Loucy (cell line): Measurements from ENCODE around the gene CGREF1.

Experiments
- H2AFZ ChIP-seq: fragments of 200-600 bp; sonication (generic); 2 replicates; pipeline ENCODE4 v1.6.0; 2016; ENCODE audit warnings: antibody characterized with exemption, mild to moderate bottlenecking, low read length, moderate library complexity
- H3F3A ChIP-seq: fragments of 200-600 bp; 2 replicates; pipeline ENCODE4 v1.6.0; 2016; ENCODE audit warnings: antibody characterized with exemption, low read depth, mild to moderate bottlenecking
- H3K27me3 ChIP-seq: fragments of 200-600 bp; sonication (generic); 2 replicates; pipeline ENCODE4 v1.6.1; 2014; ENCODE audit warnings: low read length, mild to moderate bottlenecking; ENCODE audit not compliant: insufficient read depth, poor library complexity, severe bottlenecking
- H3K36me3 ChIP-seq: fragments of 200-600 bp; sonication (generic); 2 replicates; pipeline ENCODE4 v1.6.1; 2016; ENCODE audit warnings: low read length; ENCODE audit not compliant: insufficient read depth
- H3K4me1 ChIP-seq: fragments of 200-600 bp; sonication (generic); 2 replicates; pipeline ENCODE4 v1.5.1; 2014; ENCODE audit warnings: low read length, mild to moderate bottlenecking; ENCODE audit not compliant: insufficient read depth, poor library complexity, severe bottlenecking
- H3K4me2 ChIP-seq: fragments of 200-600 bp; sonication (generic); 2 replicates; pipeline ENCODE4 v1.6.0; 2014; ENCODE audit warnings: antibody characterized with exemption, low read length, low read depth, mild to moderate bottlenecking; ENCODE audit not compliant: poor library complexity, severe bottlenecking
- H3K4me3 ChIP-seq: fragments of 200-600 bp; sonication (generic); 2 replicates; pipeline ENCODE4 v1.5.1; 2014; ENCODE audit warnings: low read length, mild to moderate bottlenecking, mixed read lengths; ENCODE audit not compliant: poor library complexity, severe bottlenecking
- H3K79me2 ChIP-seq: fragments of 200-600 bp; sonication (generic); 2 replicates; pipeline ENCODE4 v1.6.1; 2014; ENCODE audit warnings: low read length; ENCODE audit not compliant: insufficient read depth
- H3K9ac ChIP-seq: fragments of 200-600 bp; sonication (generic); 2 replicates; pipeline ENCODE4 v1.6.0; 2014; ENCODE audit warnings: mild to moderate bottlenecking, low read depth, low read length, moderate library complexity; ENCODE audit not compliant: poor library complexity, severe bottlenecking
- H3K9me2 ChIP-seq: fragments of 200-600 bp; sonication (generic); replicated peaks from 2 replicates; pipeline ENCODE4 v1.6.1; 2016; ENCODE audit warnings: low read depth, low read length, mixed read lengths
- H3K9me3 ChIP-seq: fragments of 200-600 bp; sonication (generic); 2 replicates; pipeline ENCODE4 v1.6.1; 2014; ENCODE audit warnings: mild to moderate bottlenecking, antibody characterized with exemption, low read length, low read depth; ENCODE audit not compliant: insufficient read depth
- H4K20me1 ChIP-seq: fragments of 200-600 bp; sonication (generic); 2 replicates; pipeline ENCODE4 v1.6.0; 2014; ENCODE audit warnings: antibody characterized with exemption, low read length, mild to moderate bottlenecking; ENCODE audit not compliant: insufficient read depth, poor library complexity, severe bottlenecking
- EZH2phosphoT487 ChIP-seq: fragments of 200-600 bp; IDR thresholded peaks from 2 replicates; pipeline ENCODE4 v1.6.1; 2018; ENCODE audit warnings: antibody characterized with exemption, mild to moderate bottlenecking, moderate library complexity, borderline replicate concordance
- TF ChIP-seq, protein P1 (sequence below): fragments of 200-600 bp; sonication (generic); conservative IDR thresholded peaks from 2 replicates; pipeline ENCODE4 v1.5.1; 2014; ENCODE audit warnings: mild to moderate bottlenecking, antibody characterized with exemption, low read length

The CGREF1 gene

DNA sequence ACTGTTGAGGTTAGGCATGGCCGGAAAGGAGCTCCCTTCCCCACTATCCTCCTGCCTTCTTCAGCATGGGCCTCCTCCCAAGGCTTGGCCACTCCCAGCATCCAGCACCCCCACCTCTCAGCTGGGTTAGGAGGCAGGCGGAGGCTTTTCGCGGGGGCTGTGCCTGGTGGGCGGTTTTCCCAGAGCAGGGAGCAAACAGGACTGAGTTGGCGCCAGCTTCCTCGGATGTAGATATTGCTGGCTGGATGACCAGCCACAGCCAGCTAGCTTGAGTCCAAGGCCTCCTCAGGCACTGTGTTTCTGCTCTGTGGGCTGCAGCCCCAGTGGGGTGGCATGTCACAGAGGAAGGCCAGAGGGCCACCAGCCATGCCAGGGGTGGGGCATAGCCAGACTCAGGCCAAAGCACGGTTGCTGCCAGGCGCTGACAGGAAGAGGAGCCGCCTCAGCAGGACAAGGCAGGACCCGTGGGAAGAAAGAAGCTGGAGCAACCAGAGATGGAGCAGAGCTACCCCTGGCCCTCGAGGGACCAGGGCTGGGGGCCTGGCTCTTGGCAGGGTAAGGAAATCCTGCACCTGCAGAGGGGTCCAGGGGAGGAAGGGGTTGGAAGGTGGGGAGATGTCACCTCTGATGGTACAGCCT, 30.0 kb upstream of the CGREF1 start, which contains the start of gene TCF23:
Gene TCF23, plus strand, starts transcription at position 204 of the 639 bp plus-strand sequence. Its CDS starts 130 bp downstream, at position 334.
- Histone ChIP-seq H3F3A (no peaks in the 10 kb centered on the region), H3K79me2 (no peaks in the 10 kb centered on the region), H3K27me3 (no peaks in the 10 kb centered on the region), H3K9me3 (no peaks in the 10 kb centered on the region), H4K20me1 (no peaks in the 10 kb centered on the region), H3K36me3 (no peaks in the 10 kb centered on the region), H3K4me1 (no peaks in the 10 kb centered on the region), H3K4me2 (no peak within 1 kb of the TSS), H3K9me2 (no peaks in the 10 kb centered on the region), H3K4me3 (no peak within 1 kb of the TSS), H2AFZ (no peak within 1 kb of the TSS), H3K9ac (no peak within 1 kb of the TSS)
- TF ChIP-seq, protein P1, sequence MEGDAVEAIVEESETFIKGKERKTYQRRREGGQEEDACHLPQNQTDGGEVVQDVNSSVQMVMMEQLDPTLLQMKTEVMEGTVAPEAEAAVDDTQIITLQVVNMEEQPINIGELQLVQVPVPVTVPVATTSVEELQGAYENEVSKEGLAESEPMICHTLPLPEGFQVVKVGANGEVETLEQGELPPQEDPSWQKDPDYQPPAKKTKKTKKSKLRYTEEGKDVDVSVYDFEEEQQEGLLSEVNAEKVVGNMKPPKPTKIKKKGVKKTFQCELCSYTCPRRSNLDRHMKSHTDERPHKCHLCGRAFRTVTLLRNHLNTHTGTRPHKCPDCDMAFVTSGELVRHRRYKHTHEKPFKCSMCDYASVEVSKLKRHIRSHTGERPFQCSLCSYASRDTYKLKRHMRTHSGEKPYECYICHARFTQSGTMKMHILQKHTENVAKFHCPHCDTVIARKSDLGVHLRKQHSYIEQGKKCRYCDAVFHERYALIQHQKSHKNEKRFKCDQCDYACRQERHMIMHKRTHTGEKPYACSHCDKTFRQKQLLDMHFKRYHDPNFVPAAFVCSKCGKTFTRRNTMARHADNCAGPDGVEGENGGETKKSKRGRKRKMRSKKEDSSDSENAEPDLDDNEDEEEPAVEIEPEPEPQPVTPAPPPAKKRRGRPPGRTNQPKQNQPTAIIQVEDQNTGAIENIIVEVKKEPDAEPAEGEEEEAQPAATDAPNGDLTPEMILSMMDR, result no peak
- no peak for TF ChIP-seq EZH2phosphoT487

DNA sequence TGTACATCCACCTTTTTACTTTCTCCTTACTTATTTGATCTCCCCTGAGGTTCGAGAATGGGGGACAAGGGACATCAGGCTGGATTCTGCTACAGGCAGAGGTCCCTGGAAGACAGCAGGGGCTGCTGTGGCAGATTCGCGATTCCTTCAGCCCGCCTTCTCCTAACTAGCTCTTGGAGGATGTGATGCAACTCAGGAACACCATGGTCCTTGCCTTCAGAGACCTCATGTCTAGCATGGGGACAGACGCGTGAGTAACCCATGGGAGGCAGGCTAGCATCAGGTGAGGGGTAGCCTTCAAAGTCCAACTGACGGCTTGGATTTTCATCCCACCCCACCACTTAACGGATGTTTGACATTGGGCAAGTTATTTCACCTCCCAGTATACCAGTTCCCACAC, 29.0 kb upstream of the CGREF1 start:
- Histone ChIP-seq H3K9ac (no peak overlapping the region), H4K20me1 (no peaks in the 10 kb centered on the region), H3K4me2 (no peak overlapping the region), H3K36me3 (no peaks in the 10 kb centered on the region), H3K9me3 (no peaks in the 10 kb centered on the region), H3K4me1 (no peaks in the 10 kb centered on the region), H3K4me3 (no peak overlapping the region), H3K79me2 (no peaks in the 10 kb centered on the region), H3K9me2 (no peaks in the 10 kb centered on the region), H3F3A (no peaks in the 10 kb centered on the region), H2AFZ (no peak overlapping the region), H3K27me3 (no peaks in the 10 kb centered on the region)
- TF ChIP-seq EZH2phosphoT487, result no peak
- TF ChIP-seq, protein P1, result no peak

DNA sequence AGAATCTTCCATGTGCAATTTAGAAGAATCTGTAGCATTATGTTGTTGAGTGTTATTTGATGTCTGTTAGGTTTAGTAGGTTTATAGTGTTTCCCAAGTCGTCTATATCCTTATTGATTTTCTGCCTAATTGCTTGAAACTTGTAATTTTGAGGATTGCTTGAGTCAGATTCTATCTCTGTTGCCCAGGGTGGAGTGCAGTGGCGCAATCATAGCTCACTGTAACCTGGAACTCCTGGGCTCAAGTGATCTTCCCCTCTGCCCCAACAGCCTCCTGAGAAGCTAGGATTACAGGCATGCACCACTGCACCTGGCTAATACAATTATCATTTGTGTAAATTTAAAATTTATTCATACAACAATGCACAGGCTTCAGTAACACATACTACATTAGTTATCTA, 26.8 kb upstream of the CGREF1 start:
- no peaks in the 10 kb centered on the region for H3K79me2 ChIP-seq

More for the DNA sequence above, 26.8 kb upstream of the CGREF1 start:
- Histone ChIP-seq H3K27me3 (no peaks in the 10 kb centered on the region), H3K4me2 (no peak overlapping the region), H3F3A (no peaks in the 10 kb centered on the region), H3K9me2 (no peaks in the 10 kb centered on the region), H4K20me1 (no peaks in the 10 kb centered on the region), H2AFZ (no peak overlapping the region), H3K4me3 (no peak overlapping the region), H3K9me3 (no peaks in the 10 kb centered on the region), H3K36me3 (no peaks in the 10 kb centered on the region), H3K4me1 (no peaks in the 10 kb centered on the region), H3K9ac (no peak overlapping the region)
- no peak for TF ChIP-seq EZH2phosphoT487
- TF ChIP-seq, protein P1, result no peak
